SK-N-SH (cell line): ENCODE data around the gene PITX1. TPM values are rescaled to one million over a fixed set of nuclear protein-coding genes. Genes with fewer than 3 reads are reported as not detected.

Experiments used
- CTCF ChIA-PET: fragments of 300-600, 350-600 bp; formaldehyde crosslinking; extraction: SDS; loops from one replicate; lab custom pipeline; 2021; lab: Yijun Ruan, JAX
- POLR2A ChIA-PET: fragments of 350-600 bp; sonication (Branson Sonifier 250); formaldehyde crosslinking; extraction: SDS; loops from one replicate; lab custom pipeline; 2020; ENCODE audit warnings: antibody characterized with exemption, inconsistent platforms; lab: Yijun Ruan, JAX
- DNase-seq: peaks from one replicate; pipeline ENCODE4 v3.0.0; 2012
- H2AFZ ChIP-seq: fragments of 200-600 bp; sonication (generic); 2 replicates; pipeline ENCODE4 v1.8.1; 2016; ENCODE audit warnings: antibody characterized with exemption, mild to moderate bottlenecking, low read depth
- H3F3A ChIP-seq: fragments of 200-600 bp; sonication (generic); replicated peaks from 2 replicates; pipeline ENCODE3; 2016; ENCODE audit warnings: antibody characterized with exemption, mild to moderate bottlenecking; ENCODE audit not compliant: insufficient read depth
- H3K27ac ChIP-seq, 2 experiments: fragments of 200-500 bp in 1 of 2; fragments of 200-600 bp in 1 of 2; sonication (Bioruptor generic) in 1 of 2; sonication (generic), shearing (Covaris generic) in 1 of 2; 2 replicates each; pipeline versions ENCODE4 v1.5.1 to v1.6.1; 2014 to 2016; ENCODE audit warnings: low read depth in 2 of 2, inconsistent platforms in 1 of 2, low read length in 1 of 2, mild to moderate bottlenecking in 1 of 2, mixed read lengths in 1 of 2
- H3K27me3 ChIP-seq: fragments of 200-600 bp; sonication (generic), shearing (Covaris generic); 2 replicates; pipeline ENCODE4 v1.6.1; 2016; ENCODE audit warnings: mixed run types; ENCODE audit not compliant: insufficient read depth
- H3K36me3 ChIP-seq, 2 experiments: fragments of 200-500 bp in 1 of 2; fragments of 200-600 bp in 1 of 2; sonication (Bioruptor generic) in 1 of 2; sonication (generic) in 1 of 2; replicated peaks in 1 of 2; 2 replicates each; pipeline versions ENCODE3 to v1.5.1; 2014 to 2016; ENCODE audit warnings: low read length in 1 of 2, mild to moderate bottlenecking in 1 of 2; ENCODE audit not compliant: insufficient read depth in 2 of 2, control insufficient read depth in 1 of 2
- H3K4me1 ChIP-seq, 2 experiments: fragments of 200-500 bp in 1 of 2; fragments of 200-600 bp in 1 of 2; sonication (Bioruptor generic) in 1 of 2; sonication (generic), shearing (Covaris generic) in 1 of 2; 2 replicates each; pipeline versions ENCODE4 v1.5.1 to v1.6.1; 2014 to 2016; ENCODE audit warnings: low read depth in 1 of 2, low read length in 1 of 2, mixed run types in 1 of 2; ENCODE audit not compliant: insufficient read depth in 2 of 2, control insufficient read depth in 1 of 2
- H3K4me2 ChIP-seq: fragments of 200-600 bp; sonication (generic), shearing (Covaris generic); 2 replicates; pipeline ENCODE4 v1.6.1; 2017; ENCODE audit warnings: mixed run types
- H3K4me3 ChIP-seq, 2 experiments: fragments of 200-500 bp in 1 of 2; fragments of 200-600 bp in 1 of 2; sonication (Bioruptor generic) in 1 of 2; sonication (generic), shearing (Covaris generic) in 1 of 2; 2 replicates each; pipeline versions ENCODE4 v1.5.1 to v1.8.1; 2014 to 2016; ENCODE audit warnings: low read depth in 2 of 2, inconsistent platforms in 1 of 2, low read length in 1 of 2, mild to moderate bottlenecking in 1 of 2, mixed read lengths in 1 of 2, moderate library complexity in 1 of 2
- H3K79me2 ChIP-seq: fragments of 200-600 bp; sonication (generic); 2 replicates; pipeline ENCODE4 v1.8.1; 2017; ENCODE audit warnings: mild to moderate bottlenecking; ENCODE audit not compliant: insufficient read depth
- H3K9ac ChIP-seq: fragments of 200-600 bp; sonication (generic); 2 replicates; pipeline ENCODE4 v1.6.1; 2017; ENCODE audit warnings: mixed run types
- H3K9me2 ChIP-seq: fragments of 200-600 bp; sonication (generic); 2 replicates; pipeline ENCODE4 v1.6.1; 2017; ENCODE audit warnings: mixed run types
- H3K9me3 ChIP-seq: fragments of 200-600 bp; sonication (generic); 2 replicates; pipeline ENCODE4 v1.6.1; 2017; ENCODE audit warnings: mixed run types, mild to moderate bottlenecking, moderate library complexity
- H4K20me1 ChIP-seq: fragments of 200-600 bp; sonication (generic); 2 replicates; pipeline ENCODE4 v1.6.1; 2017; ENCODE audit warnings: mild to moderate bottlenecking, mixed run types; ENCODE audit not compliant: insufficient read depth
- CHD2 ChIP-seq: fragments of 150-350 bp; IDR thresholded peaks from 2 replicates; pipeline ENCODE4 v1.6.1; 2018; ENCODE audit warnings: low read length; ENCODE audit not compliant: partially characterized antibody
- ELF1 ChIP-seq: IDR thresholded peaks from 2 replicates; pipeline ENCODE4 v1.4.0; 2012
- EZH2phosphoT487 ChIP-seq: fragments of 200-600 bp; sonication (generic); IDR thresholded peaks from 2 replicates; pipeline ENCODE4 v1.6.1; 2017; ENCODE audit warnings: low read depth, mixed run types, mild to moderate bottlenecking, antibody characterized with exemption, moderate library complexity, borderline replicate concordance
- FOXJ3 ChIP-seq: sonication (generic); formaldehyde crosslinking; IDR thresholded peaks from 2 replicates; pipeline ENCODE4 v1.5.1; 2020; ENCODE audit warnings: mild to moderate bottlenecking, missing genetic modification reagents
- GABPA ChIP-seq: IDR thresholded peaks from 2 replicates; pipeline ENCODE4 v1.4.0; 2012; ENCODE audit warnings: low read depth, mild to moderate bottlenecking
- GATA2 ChIP-seq: sonication (generic); formaldehyde crosslinking; IDR thresholded peaks from 2 replicates; pipeline ENCODE4 v1.5.0; 2020; ENCODE audit warnings: mild to moderate bottlenecking, missing genetic modification reagents
- MXI1 ChIP-seq: IDR thresholded peaks from 2 replicates; pipeline ENCODE4 v1.6.1; 2012; ENCODE audit warnings: mild to moderate bottlenecking, low read depth, low read length, improper control_type of control experiment
- NFIC ChIP-seq: IDR thresholded peaks from 2 replicates; pipeline ENCODE4 v1.4.0; 2012; ENCODE audit warnings: borderline replicate concordance
- NRF1 ChIP-seq: IDR thresholded peaks from 2 replicates; pipeline ENCODE4 v1.6.1; 2012; ENCODE audit warnings: low read depth, mild to moderate bottlenecking, low read length
- RCOR1 ChIP-seq: fragments of 150-350 bp; IDR thresholded peaks from 2 replicates; pipeline ENCODE4 v1.6.1; 2017; ENCODE audit warnings: antibody characterized with exemption, low read length
- RFX5 ChIP-seq: IDR thresholded peaks from 2 replicates; pipeline ENCODE4 v1.6.1; 2012; ENCODE audit warnings: mild to moderate bottlenecking, improper control_type of control experiment, low read length
- SIN3A ChIP-seq: IDR thresholded peaks from 2 replicates; pipeline ENCODE4 v1.6.1; 2012; ENCODE audit warnings: low read depth, mild to moderate bottlenecking, low read length, moderate library complexity, borderline replicate concordance
- SMC3 ChIP-seq: IDR thresholded peaks from 2 replicates; pipeline ENCODE4 v1.6.1; 2012; ENCODE audit warnings: low read depth, low read length, improper control_type of control experiment
- TCF12 ChIP-seq: IDR thresholded peaks from 2 replicates; pipeline ENCODE4 v1.4.0; 2012
- TEAD4 ChIP-seq: IDR thresholded peaks from 2 replicates; pipeline ENCODE4 v1.4.0; 2012; ENCODE audit warnings: mild to moderate bottlenecking, borderline replicate concordance; ENCODE audit not compliant: insufficient read depth
- WGBS: methylation state at CpG from one replicate; pipeline ENCODE4 v1.1.6; 2017; ENCODE audit warnings: low lambda C conversion rate; 5-methylcytosine and 5-hydroxymethylcytosine counted together
- polyA plus RNA-seq, 3 experiments: library from polyadenylated mRNA; depleted of rRNA; stranded (reverse); fragments of >200 nt; gene quantifications; 2 replicates each; pipeline ENCODE4 v1.2.3, GENCODE V29; 2012
- TF ChIP-seq, protein P1 (sequence below): fragments of 150-350 bp; IDR thresholded peaks from 2 replicates; pipeline ENCODE4 v1.6.1; 2017; ENCODE audit warnings: antibody characterized with exemption, low read length, low read depth, borderline replicate concordance
- TF ChIP-seq, protein P2 (sequence below): fragments of 200-600 bp; sonication (generic); IDR thresholded peaks from 2 replicates; pipeline ENCODE4 v1.6.1; 2017; ENCODE audit warnings: antibody characterized with exemption, mild to moderate bottlenecking, moderate library complexity
- TF ChIP-seq, protein P3 (sequence below): IDR thresholded peaks from 2 replicates; pipeline ENCODE4; 2012
- TF ChIP-seq, protein P4 (sequence below): IDR thresholded peaks from 2 replicates; pipeline ENCODE4 v1.4.0; 2012; ENCODE audit warnings: low read depth, borderline replicate concordance

The PITX1 gene
- polyA plus RNA-seq, 1 of the 3 experiments (the other 2 are of a cell fraction) = not detected

GRCh38 chr5:135012951-135013391, 21.1 kb downstream of the PITX1 start:
- no peaks in the 10 kb centered on the region for H3K36me3 ChIP-seq
- H3K9me3 ChIP-seq = no peaks in the 10 kb centered on the region
- no peak overlapping the region for H3K4me3 ChIP-seq
- no peak overlapping the region for H3K9ac ChIP-seq
- H3K79me2 ChIP-seq = no peaks in the 10 kb centered on the region
- H3K9me2 ChIP-seq = no peaks in the 10 kb centered on the region
- ChIA-PET POLR2A (no interaction called here), CTCF (interaction anchor here (1.3 to 2.0 kb wide), 2 partner anchors 13 to 108 kb away, joined by 4 read pairs; partner anchors contain the start of gene PCBD2)
- no peak overlapping the region for H3K4me2 ChIP-seq
- H4K20me1 ChIP-seq = no peaks in the 10 kb centered on the region
- no peaks in the 10 kb centered on the region for H3F3A ChIP-seq
- no peaks in the 10 kb centered on the region; the same call in 1 of the 2 replicates for H3K27me3 ChIP-seq
- WGBS = 68% methylated on average over 5 of the region's 5 CpGs
- TF ChIP-seq TCF12 = no peak
- no peak for TF ChIP-seq MXI1
- no peak for TF ChIP-seq CHD2
- TF ChIP-seq, protein P1, sequence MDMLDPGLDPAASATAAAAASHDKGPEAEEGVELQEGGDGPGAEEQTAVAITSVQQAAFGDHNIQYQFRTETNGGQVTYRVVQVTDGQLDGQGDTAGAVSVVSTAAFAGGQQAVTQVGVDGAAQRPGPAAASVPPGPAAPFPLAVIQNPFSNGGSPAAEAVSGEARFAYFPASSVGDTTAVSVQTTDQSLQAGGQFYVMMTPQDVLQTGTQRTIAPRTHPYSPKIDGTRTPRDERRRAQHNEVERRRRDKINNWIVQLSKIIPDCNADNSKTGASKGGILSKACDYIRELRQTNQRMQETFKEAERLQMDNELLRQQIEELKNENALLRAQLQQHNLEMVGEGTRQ = no peak
- no peak for TF ChIP-seq RFX5
- TF ChIP-seq SMC3 = no peak
- TF ChIP-seq, protein P2, sequence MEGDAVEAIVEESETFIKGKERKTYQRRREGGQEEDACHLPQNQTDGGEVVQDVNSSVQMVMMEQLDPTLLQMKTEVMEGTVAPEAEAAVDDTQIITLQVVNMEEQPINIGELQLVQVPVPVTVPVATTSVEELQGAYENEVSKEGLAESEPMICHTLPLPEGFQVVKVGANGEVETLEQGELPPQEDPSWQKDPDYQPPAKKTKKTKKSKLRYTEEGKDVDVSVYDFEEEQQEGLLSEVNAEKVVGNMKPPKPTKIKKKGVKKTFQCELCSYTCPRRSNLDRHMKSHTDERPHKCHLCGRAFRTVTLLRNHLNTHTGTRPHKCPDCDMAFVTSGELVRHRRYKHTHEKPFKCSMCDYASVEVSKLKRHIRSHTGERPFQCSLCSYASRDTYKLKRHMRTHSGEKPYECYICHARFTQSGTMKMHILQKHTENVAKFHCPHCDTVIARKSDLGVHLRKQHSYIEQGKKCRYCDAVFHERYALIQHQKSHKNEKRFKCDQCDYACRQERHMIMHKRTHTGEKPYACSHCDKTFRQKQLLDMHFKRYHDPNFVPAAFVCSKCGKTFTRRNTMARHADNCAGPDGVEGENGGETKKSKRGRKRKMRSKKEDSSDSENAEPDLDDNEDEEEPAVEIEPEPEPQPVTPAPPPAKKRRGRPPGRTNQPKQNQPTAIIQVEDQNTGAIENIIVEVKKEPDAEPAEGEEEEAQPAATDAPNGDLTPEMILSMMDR = no peak
- TF ChIP-seq NFIC = no peak
- TF ChIP-seq SIN3A = no peak
- TF ChIP-seq EZH2phosphoT487 = no peak
- no peak for TF ChIP-seq GATA2 (CRISPR knock-in tag)
- TF ChIP-seq TEAD4 = no peak
- TF ChIP-seq, protein P3, sequence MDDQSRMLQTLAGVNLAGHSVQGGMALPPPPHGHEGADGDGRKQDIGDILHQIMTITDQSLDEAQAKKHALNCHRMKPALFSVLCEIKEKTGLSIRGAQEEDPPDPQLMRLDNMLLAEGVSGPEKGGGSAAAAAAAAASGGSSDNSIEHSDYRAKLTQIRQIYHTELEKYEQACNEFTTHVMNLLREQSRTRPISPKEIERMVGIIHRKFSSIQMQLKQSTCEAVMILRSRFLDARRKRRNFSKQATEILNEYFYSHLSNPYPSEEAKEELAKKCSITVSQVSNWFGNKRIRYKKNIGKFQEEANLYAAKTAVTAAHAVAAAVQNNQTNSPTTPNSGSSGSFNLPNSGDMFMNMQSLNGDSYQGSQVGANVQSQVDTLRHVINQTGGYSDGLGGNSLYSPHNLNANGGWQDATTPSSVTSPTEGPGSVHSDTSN = no peak
- H3K4me1 ChIP-seq = no peaks in the 10 kb centered on the region; a peak in 1 of 4 replicates
- no peak overlapping the region for H2AFZ ChIP-seq
- no peak for DNase-seq
- H3K27ac ChIP-seq = no peak overlapping the region

GRCh38 chr5:135012033-135012588, 21.9 kb downstream of the PITX1 start:
- DNase-seq = peak; percentile 6
- Histone ChIP-seq H3K4me1 (no peaks in the 10 kb centered on the region; a peak in 1 of 4 replicates), H3F3A (no peaks in the 10 kb centered on the region), H3K79me2 (no peaks in the 10 kb centered on the region), H3K4me3 (no peak overlapping the region), H3K9me3 (no peaks in the 10 kb centered on the region), H3K4me2 (no peak overlapping the region), H4K20me1 (no peaks in the 10 kb centered on the region), H3K27me3 (no peaks in the 10 kb centered on the region; the same call in 1 of the 2 replicates), H3K36me3 (no peaks in the 10 kb centered on the region), H2AFZ (no peak overlapping the region), H3K27ac (no peak overlapping the region), H3K9me2 (no peaks in the 10 kb centered on the region)
- ChIA-PET POLR2A (no interaction called here), CTCF (interaction anchor here (1.0 to 2.0 kb wide), 4 partner anchors 14 to 179 kb away, joined by 3 to 4 read pairs (median 4); partner anchors contain the start of gene PCBD2)
- 39% methylated on average over 2 of the region's 2 CpGs for WGBS
- TF ChIP-seq, protein P4, sequence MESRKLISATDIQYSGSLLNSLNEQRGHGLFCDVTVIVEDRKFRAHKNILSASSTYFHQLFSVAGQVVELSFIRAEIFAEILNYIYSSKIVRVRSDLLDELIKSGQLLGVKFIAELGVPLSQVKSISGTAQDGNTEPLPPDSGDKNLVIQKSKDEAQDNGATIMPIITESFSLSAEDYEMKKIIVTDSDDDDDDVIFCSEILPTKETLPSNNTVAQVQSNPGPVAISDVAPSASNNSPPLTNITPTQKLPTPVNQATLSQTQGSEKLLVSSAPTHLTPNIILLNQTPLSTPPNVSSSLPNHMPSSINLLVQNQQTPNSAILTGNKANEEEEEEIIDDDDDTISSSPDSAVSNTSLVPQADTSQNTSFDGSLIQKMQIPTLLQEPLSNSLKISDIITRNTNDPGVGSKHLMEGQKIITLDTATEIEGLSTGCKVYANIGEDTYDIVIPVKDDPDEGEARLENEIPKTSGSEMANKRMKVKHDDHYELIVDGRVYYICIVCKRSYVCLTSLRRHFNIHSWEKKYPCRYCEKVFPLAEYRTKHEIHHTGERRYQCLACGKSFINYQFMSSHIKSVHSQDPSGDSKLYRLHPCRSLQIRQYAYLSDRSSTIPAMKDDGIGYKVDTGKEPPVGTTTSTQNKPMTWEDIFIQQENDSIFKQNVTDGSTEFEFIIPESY = no peak
- TF ChIP-seq RCOR1 = no peak
- TF ChIP-seq TEAD4 = no peak
- no peak for TF ChIP-seq SIN3A
- no peak for TF ChIP-seq NRF1
- no peak for TF ChIP-seq ELF1
- TF ChIP-seq GABPA = no peak
- TF ChIP-seq FOXJ3 (CRISPR knock-in tag) = no peak
- TF ChIP-seq, protein P1 = no peak
- TF ChIP-seq SMC3 = no peak
- TF ChIP-seq, all 33 proteins: peak for 0
- H3K9ac ChIP-seq = no peak overlapping the region
